Aorta (tissue), 5 donors: ENCODE data around the gene SLC30A2. TPM values are rescaled to one million over a fixed set of nuclear protein-coding genes. Genes with fewer than 3 reads are reported as not detected.

ENCODE experiments used
- ATAC-seq: fragments of 200-7000 bp; cut with Tn5 transposase; one replicate; pipeline ENCODE4 v1.9.1; 2022; ENCODE audit warnings: moderate library complexity; ENCODE audit not compliant: low FRiP score
- DNase-seq, 2 donors: peaks; one replicate each; pipeline ENCODE4 v3.0.0-alpha.2; 2020
- H3K27ac ChIP-seq, 2 donors: one replicate each; pipeline ENCODE4 v1.5.1; 2013; ENCODE audit warnings: low read length in 2 of 2, mild to moderate bottlenecking in 2 of 2, moderate library complexity in 2 of 2, control low read depth in 1 of 2, inconsistent platforms in 1 of 2, low read depth in 1 of 2
- H3K27me3 ChIP-seq, 2 donors: one replicate each; pipeline ENCODE4 v1.6.1; 2013; ENCODE audit warnings: control low read depth in 1 of 2, low read length in 1 of 2, mild to moderate bottlenecking in 1 of 2, moderate library complexity in 1 of 2; ENCODE audit not compliant: insufficient read depth in 2 of 2, control insufficient read depth in 1 of 2
- H3K36me3 ChIP-seq, 2 donors: one replicate each; pipeline ENCODE4 v1.6.1; 2013; ENCODE audit warnings: control low read depth in 1 of 2, low read length in 1 of 2, mild to moderate bottlenecking in 1 of 2; ENCODE audit not compliant: insufficient read depth in 2 of 2, control insufficient read depth in 1 of 2
- H3K4me1 ChIP-seq, 2 donors: one replicate each; pipeline ENCODE4 v1.6.1; 2013; ENCODE audit warnings: low read length in 2 of 2, control low read depth in 1 of 2, mild to moderate bottlenecking in 1 of 2, moderate library complexity in 1 of 2; ENCODE audit not compliant: insufficient read depth in 2 of 2, control insufficient read depth in 1 of 2
- H3K4me3 ChIP-seq, 2 donors: one replicate each; pipeline ENCODE4 v1.5.1; 2013; ENCODE audit warnings: low read length in 2 of 2, control low read depth in 1 of 2, mild to moderate bottlenecking in 1 of 2
- H3K9me3 ChIP-seq: one replicate; pipeline ENCODE4 v1.6.1; 2013; ENCODE audit warnings: mild to moderate bottlenecking, low read length; ENCODE audit not compliant: control insufficient read depth
- WGBS, 2 donors: extraction: QIAGEN DNeasy Blood & Tissue Kit; methylation state at CpG; one replicate each; pipeline ENCODE4 v1.1.7; 2013; 5-methylcytosine and 5-hydroxymethylcytosine counted together
- intact Hi-C, 2 donors: fragments of 100-400 bp; cut with DNase I; formaldehyde crosslinking; loops; one replicate each; pipeline versions ENCODE4 v1.14.2 to v1.15.0; 2022
- polyA plus RNA-seq, 2 donors: library from polyadenylated mRNA; stranded (reverse); fragments of 200-250 nt; gene quantifications; one replicate each; pipeline ENCODE4 v1.2.3, GENCODE V29; 2013
- total RNA-seq, 2 donors: library from RNA; stranded (reverse); fragmentation: NEBNext Ultra II Directional; extraction: Animal tissue kit (Norgen Biotek cat#: 25700); gene quantifications; one replicate each; pipeline ENCODE4 v1.2.1, GENCODE V29; 2021
- donor health status: healthy with polysubstance abuse.
- donor health status: Bipolar disorder and iron deficiency.
- donor health status: DM: no; HTN: no; CAD: no.
- donor health status: DM: no; HTN: no; CAD: no.
- donor health status: DM: yes; HTN: yes; CAD: no.

SLC30A2 gene
- total and polyA plus RNA-seq, 4 donors = 0.13 TPM; not detected in 3

DNA sequence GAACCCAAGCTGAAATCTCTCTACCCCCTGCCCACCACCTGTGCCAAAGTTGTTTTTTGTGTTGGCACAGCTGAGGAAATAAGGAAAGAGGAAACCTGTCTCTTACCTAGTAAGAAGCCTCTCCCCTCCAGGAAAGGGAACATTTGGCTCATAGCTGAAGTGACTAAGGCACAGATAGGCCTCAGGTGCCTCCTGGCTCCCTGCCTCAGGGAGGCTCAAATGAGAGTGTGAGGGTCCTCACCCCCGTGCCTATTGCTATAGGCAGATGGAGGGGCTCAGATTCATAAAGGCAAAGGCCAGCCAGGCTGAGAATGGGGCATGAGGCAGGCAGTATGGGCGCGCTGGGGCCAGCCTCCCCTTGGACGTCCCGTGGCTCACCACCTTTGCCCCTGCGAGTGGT is 7.4 kb downstream of the SLC30A2 start:
- Histone ChIP-seq H3K27ac (no peak overlapping the region), H3K4me1 (no peaks in the 10 kb centered on the region), H3K27me3 (no peaks in the 10 kb centered on the region), H3K9me3 (no peaks in the 10 kb centered on the region), H3K36me3 (no peaks in the 10 kb centered on the region), H3K4me3 (no peak overlapping the region)
- intact Hi-C loops = loop anchor here (5.0 kb wide), 3 partner anchors 64 to 124 kb away; no protein-coding TSS in a partner anchor
- DNase-seq (no peak), ATAC-seq (no peak)
- 87 to 91% methylated on average over 6 of the region's 6 CpGs for WGBS, 2 donors

DNA sequence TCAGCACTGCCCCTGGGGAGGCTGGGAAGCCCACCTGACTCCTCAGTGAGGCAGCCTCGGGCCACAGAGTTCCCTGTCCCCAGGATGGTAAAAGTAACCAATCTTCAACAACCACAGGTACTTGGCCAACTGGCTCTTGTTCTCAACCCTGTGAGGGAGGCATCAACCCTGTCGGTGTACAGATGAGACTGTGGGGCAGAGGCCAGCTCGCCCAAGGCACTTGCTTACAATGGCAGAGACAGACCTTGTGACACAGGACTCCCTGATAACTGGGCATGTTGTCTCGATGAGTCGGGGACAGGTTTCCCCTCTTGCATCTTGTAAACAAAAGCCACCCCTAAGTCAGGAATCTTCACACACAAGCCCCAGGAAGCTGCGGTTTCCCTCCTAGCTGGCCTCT is 8.0 kb downstream of the SLC30A2 start:
- Histone ChIP-seq H3K36me3 (no peaks in the 10 kb centered on the region), H3K9me3 (no peaks in the 10 kb centered on the region), H3K4me3 (no peak overlapping the region), H3K4me1 (no peaks in the 10 kb centered on the region), H3K27ac (no peak overlapping the region), H3K27me3 (no peaks in the 10 kb centered on the region)
- no peak for DNase-seq
- intact Hi-C loops = loop anchor here (5.0 kb wide), 3 partner anchors 64 to 124 kb away; no protein-coding TSS in a partner anchor
- no peak for ATAC-seq
- 73 to 77% methylated on average over 6 of the region's 6 CpGs for WGBS, 2 donors

DNA sequence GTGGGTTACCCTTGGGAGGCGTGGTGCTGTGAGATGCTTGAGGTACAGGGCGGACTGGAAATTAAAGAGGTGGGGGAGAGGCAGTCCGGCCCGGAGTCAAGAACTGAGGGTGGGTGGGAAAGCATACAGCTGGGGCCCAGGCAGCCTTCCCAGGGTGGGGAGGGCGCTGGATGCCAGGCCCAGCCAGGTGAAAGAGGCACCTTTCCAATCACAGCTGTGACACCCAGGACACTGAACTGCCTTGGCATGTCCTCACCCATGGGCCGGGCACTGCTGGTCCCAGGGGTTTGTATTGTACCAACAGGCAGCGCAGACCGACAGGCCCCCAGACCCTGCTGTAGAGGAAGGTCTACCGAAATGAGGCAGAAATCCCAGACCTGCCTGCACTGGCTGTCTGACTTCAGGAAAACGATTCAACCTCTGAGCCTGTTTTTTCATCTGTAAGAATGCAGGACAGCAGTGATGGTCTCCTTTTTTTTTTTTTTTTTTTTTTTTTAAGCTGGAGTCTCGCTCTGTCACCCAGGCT is 9.1 kb downstream of the SLC30A2 start:
- no peak overlapping the region for H3K27ac ChIP-seq
- WGBS, 2 donors = 73 to 79% methylated on average over 10 of the region's 11 CpGs
- DNase-seq = no peak

DNA sequence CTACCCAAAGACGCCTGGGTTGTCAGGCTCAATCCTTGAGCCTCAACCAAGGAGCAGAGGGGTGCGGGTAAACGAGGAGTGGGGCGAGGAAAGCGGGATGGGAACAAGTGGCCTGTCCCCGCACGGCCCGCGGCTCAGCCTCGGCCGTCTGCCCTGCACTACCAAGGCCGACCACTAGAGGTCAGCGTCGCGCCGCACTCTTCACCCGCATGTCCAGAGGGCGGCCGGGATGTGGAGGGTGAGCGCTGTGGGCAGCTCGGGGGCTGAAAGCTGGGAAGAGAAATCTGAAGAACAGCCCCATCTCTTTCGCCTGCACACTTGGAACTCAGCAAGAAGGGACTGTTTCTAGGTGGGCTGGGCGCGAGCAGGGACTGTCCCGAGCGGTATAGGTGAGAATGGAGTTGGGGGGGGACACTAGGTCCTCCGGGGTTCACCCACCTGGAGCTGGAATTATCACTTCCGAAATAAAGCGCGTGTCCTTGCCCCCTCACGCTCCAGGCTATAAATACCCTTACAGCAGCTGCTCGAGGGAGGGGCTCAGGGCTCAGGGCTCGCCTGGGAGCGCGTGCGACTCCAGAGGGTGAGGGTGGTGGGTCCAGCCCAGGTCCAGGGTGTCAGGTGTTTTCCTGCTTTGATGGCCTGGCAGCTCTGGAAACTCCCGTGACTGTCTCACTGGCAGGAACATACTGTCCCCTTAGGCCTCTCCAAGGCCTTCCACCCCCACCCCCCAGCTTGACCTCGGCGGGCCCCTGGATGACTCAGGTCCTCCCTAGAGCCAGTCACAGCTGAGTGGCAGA is 9.8 kb downstream of the SLC30A2 start:
- no peaks in the 10 kb centered on the region for H3K9me3 ChIP-seq
- intact Hi-C loops = loop anchor here (5.0 kb wide), 3 partner anchors 66 to 126 kb away; no protein-coding TSS in a partner anchor
- no peaks in the 10 kb centered on the region for H3K27me3 ChIP-seq
- peak overlapping the region; percentile 38 to 71 for H3K4me3 ChIP-seq
- H3K36me3 ChIP-seq = no peaks in the 10 kb centered on the region
- H3K4me1 ChIP-seq = no peaks in the 10 kb centered on the region
- DNase-seq = peak; percentile 85 to 95
- WGBS, 2 donors = 11 to 12% methylated on average over 34 to 39 of the region's 39 CpGs
- no peak overlapping the region for H3K27ac ChIP-seq
- ATAC-seq = peak; percentile 97

More for the DNA sequence above, 9.1 kb downstream of the SLC30A2 start:
- ATAC-seq = no peak
- intact Hi-C loops = loop anchor here (5.0 kb wide), 3 partner anchors 65 to 125 kb away; no protein-coding TSS in a partner anchor
- Histone ChIP-seq H3K4me3 (no peak overlapping the region), H3K9me3 (no peaks in the 10 kb centered on the region), H3K27me3 (no peaks in the 10 kb centered on the region), H3K36me3 (no peaks in the 10 kb centered on the region), H3K4me1 (no peaks in the 10 kb centered on the region)

DNA sequence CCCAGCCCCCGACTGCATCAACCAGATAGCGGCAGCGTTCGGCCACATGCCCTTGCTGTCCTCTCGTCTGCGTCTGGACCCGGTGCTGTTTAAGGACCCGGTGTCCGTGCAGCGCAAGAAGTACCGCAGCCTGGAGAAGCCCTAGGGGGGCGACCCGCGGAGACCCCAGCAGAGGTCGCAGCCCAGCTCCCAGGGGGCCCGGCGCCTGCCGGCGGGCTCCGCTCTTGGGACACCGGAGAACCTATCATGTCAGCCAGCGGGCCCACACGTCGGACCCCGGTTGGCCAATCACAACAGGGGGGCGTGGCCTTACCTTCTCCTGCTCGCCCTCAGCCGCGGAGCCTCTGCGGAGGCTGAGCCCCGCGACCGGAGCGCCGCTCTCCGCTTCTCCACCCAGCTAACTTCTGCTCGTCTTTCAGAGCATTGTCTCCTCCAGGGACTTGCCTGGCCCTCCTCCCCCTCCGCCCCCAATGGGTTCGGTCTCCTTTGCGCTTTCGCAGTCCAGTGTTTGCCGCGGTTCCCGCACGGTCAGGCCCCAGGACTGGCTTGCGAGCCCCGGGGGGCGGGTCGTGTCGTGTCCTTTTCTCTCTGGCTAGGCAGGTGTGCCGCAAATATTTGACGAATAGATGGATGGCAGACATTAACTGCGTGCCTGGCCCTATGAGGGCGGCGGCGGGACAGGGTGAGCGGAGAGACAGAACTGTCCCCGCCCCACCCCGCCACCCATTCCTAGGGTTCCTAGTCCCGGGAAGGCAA is 10.5 kb downstream of the SLC30A2 start:
- Histone ChIP-seq H3K36me3 (no peaks in the 10 kb centered on the region), H3K27me3 (no peaks in the 10 kb centered on the region), H3K4me3 (peak overlapping the region; percentile 38 to 71), H3K9me3 (no peaks in the 10 kb centered on the region), H3K4me1 (no peaks in the 10 kb centered on the region), H3K27ac (peak overlapping the region in 1 of 2 donors; percentile 23)
- intact Hi-C loops = loop anchor here (5.0 kb wide), 3 partner anchors 67 to 127 kb away; no protein-coding TSS in a partner anchor
- 0% methylated on average over 59 to 60 of the region's 60 CpGs for WGBS, 2 donors
- DNase-seq (peak; percentile 97 to 98), ATAC-seq (peak; percentile 96)

DNA sequence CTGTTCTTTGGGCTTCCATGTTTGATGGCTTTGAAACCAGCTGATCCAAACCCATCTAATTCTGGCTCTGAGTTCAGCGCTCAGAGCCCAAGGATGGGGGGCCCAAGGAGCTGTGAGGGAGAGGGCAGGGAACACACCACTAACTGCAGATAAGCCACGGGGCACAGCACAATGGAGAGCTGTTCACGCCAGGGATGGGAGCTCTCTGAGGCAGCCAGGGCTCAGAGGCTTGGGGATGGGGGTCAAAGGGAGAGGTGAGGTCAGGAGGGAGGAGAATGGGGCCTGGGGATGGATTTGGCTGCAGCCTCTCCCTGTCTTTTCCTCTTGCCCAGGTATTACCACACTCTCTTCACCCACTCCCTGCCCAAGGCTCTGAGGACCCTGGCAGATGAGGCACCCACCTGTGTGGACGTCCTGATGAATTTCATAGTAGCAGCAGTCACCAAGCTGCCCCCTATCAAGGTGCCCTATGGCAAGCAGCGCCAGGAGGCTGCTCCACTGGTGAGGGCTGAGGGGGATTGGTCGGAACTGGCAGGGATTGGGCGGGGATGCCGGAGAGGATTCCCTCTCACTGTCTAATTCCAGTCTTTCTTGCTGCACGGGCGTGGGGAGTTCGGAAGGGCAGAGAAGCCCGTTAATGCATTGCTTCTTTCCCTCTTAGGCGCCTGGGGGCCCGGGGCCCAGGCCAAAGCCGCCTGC is 11.3 kb downstream of the SLC30A2 start:
- Histone ChIP-seq H3K27me3 (no peaks in the 10 kb centered on the region), H3K4me1 (no peaks in the 10 kb centered on the region), H3K27ac (no peak overlapping the region), H3K9me3 (no peaks in the 10 kb centered on the region), H3K4me3 (peak overlapping the region; percentile 2 to 71), H3K36me3 (no peaks in the 10 kb centered on the region)
- ATAC-seq (no peak), DNase-seq (no peak)
- intact Hi-C loops = loop anchor here (5.0 kb wide), 3 partner anchors 68 to 128 kb away; no protein-coding TSS in a partner anchor
- WGBS, 2 donors = 13 to 14% methylated on average over 15 of the region's 15 CpGs

DNA sequence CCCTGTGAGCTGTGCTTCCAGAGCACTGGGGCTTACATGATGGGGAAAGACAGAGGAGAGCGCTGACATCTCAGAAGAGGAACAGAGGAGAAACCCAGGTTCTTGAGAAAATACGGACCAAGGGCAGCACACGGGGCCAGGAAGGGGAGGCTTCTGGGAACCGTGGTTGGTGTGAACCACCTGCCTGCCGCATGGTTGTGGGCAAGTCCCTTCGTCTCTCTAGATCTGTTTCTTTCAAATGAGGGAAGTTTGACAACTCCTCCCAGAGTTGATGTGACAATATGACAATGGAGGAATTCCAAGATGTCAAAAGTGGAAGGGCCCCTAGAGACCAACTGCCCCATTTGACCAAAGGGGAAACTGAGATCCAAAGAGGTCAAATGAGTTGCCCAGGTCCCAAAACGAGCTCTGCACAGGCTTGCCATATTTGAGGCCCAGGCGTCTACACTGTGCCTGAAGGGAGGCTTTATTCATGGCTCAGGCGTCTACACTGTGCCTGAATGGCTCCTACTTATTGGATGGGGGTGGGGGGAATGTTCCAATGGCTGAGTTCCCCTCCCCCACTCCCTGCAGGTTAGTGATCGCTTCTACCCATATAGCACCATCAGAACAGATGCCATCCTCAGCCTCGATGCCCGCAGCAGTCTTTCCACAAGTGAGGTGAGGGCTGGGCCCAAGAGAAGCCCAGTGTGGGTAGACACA is 13.1 kb downstream of the SLC30A2 start:
- no peak overlapping the region for H3K27ac ChIP-seq
- DNase-seq = no peak

More for the DNA sequence above, 13.1 kb downstream of the SLC30A2 start:
- intact Hi-C loops = no loop called here
- 90 to 91% methylated on average over 12 of the region's 12 CpGs for WGBS, 2 donors
- Histone ChIP-seq H3K27me3 (no peaks in the 10 kb centered on the region), H3K9me3 (no peaks in the 10 kb centered on the region), H3K36me3 (no peaks in the 10 kb centered on the region), H3K4me1 (no peaks in the 10 kb centered on the region), H3K4me3 (no peak overlapping the region)
- ATAC-seq = no peak
